G401 (cell line): ENCODE measurements around the gene RBMS1. TPM values are rescaled to one million over a fixed set of nuclear protein-coding genes. Genes with fewer than 3 reads are reported as not detected.
"Not testable (repeated sequence)": the region's sequence is repeated elsewhere in the genome, so short reads cannot be mapped to it uniquely, and the experiment has no call there.

Experiments used
- DNase-seq: peaks from one replicate; pipeline ENCODE4 v3.0.0-alpha.2; 2015; ENCODE audit warnings: low spot score
- in situ Hi-C: cut with HindIII; loops from 2 replicates; pipeline ENCODE4 v1.10.0; 2016; ENCODE audit warnings: low sequenced_read_pairs, mixed read lengths
- total RNA-seq: library from RNA; depleted of rRNA; stranded (reverse); fragments of >200 nt; shearing (Covaris generic); gene quantifications from 2 replicates; pipeline ENCODE4 v1.2.3, GENCODE V29; 2014

The RBMS1 gene
- total RNA-seq, 1 experiment from 2014 or later: 8.3 TPM

DNA sequence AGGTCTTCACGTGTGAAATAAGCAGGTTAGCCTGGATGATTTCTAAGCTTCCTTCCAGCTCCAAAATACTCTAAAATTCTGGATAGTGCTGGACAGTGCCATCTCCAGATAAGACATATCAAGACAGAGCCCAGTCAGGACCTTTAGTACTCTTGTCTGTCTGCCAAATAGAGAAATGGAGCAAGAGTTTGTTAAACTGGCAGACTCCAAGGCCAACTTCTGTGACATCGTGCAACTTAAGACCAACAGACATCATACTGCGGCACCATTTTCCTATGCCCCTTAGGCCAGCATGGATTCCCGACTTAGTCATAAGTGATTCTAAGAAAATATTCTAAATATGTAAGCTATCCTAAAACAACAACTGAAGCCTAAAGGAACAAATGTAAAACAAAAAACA lies 118.6 kb downstream of the RBMS1 start:
- no peak for DNase-seq
- in situ Hi-C loops: no loop called here

- no peak for DNase-seq
- in situ Hi-C loops: no loop called here
Observed at GRCh38 chr2:160373666-160374065, 119.9 kb downstream of the RBMS1 start.

GRCh38 chr2:160373263-160373662 lies 120.3 kb downstream of the RBMS1 start:
- no peak for DNase-seq
- in situ Hi-C loops: no loop called here

GRCh38 chr2:160372585-160372984 lies 121.0 kb downstream of the RBMS1 start:
- no peak for DNase-seq
- in situ Hi-C loops: no loop called here

- no peak for DNase-seq
- in situ Hi-C loops: no loop called here
Observed at GRCh38 chr2:160372010-160372356, 121.6 kb downstream of the RBMS1 start.

GRCh38 chr2:160371251-160372009 lies 122.2 kb downstream of the RBMS1 start:
- no peak for DNase-seq
- in situ Hi-C loops: no loop called here

GRCh38 chr2:160368988-160369930 lies 124.3 kb downstream of the RBMS1 start:
- in situ Hi-C loops: no loop called here
- no peak for DNase-seq

DNA sequence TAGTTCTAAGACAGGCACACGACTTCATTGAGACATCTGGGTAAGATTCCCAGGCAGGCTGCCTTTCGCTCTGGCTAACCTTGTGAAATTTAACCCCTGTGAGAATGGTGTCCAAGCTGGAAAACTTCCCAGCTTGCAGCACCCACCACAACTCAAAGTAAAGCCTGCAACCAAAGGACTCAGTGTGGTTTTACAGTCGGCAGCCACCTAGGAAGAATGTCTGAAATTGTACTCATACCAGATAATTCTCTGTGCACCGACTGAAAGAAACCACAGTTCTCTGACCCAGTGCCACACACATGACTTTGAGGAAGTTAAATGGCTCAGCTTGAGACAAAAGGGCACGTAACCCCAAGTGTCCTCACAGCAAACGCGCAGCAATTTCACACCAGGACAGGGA lies 125.7 kb downstream of the RBMS1 start:
- DNase-seq: no peak
- in situ Hi-C loops: no loop called here

DNA sequence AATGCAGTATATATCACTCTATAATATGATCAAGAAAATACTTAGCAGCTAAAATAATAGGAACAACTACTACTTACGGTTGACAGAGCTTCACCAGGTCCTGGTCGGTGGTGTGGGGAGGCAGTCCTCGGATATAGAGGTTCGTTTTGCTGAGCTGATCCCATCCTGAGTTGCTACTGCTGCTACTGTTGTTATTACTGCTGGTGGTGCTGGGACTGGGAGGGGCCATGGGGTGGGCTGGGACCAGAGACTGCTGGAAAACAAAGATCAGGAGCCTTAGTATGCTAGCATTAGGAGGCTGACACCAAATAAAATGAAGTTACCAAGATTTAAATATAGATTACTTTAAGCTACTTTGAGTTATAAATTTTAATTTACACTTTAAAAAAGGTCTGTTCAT lies 126.5 kb downstream of the RBMS1 start:
- in situ Hi-C loops, DNase-seq: not testable (repeated sequence)

DNA sequence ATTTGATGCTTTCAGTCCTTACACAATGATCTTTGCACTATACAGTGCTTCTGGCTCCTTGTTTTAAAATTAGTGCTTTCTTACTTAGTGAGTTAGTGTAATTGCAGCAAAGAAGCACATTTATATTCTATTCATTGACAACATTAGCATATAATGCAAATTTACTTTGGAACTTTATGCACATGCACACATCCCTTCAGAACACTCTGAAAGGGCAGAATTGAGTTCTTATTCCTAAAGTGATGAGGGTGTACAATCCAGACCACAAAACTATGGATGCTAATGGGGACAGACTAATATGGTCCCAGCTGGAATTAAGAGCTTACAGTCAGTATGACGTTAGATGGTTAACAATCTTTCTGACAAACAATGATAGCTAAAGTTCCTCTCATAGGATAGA lies 127.1 kb downstream of the RBMS1 start:
- in situ Hi-C loops: no loop called here

GRCh38 chr2:160365716-160366367 lies 127.8 kb downstream of the RBMS1 start:
- in situ Hi-C loops: no loop called here

More for the DNA sequence above, 127.1 kb downstream of the RBMS1 start:
- no peak for DNase-seq

GRCh38 chr2:160364364-160364763 lies 129.2 kb downstream of the RBMS1 start:
- in situ Hi-C loops: no loop called here
- no peak for DNase-seq

More at GRCh38 chr2:160365716-160366367, 127.8 kb downstream of the RBMS1 start:
- DNase-seq: no peak

- in situ Hi-C loops: no loop called here
- DNase-seq: no peak
Observed at GRCh38 chr2:160363961-160364360, 129.6 kb downstream of the RBMS1 start.

DNA sequence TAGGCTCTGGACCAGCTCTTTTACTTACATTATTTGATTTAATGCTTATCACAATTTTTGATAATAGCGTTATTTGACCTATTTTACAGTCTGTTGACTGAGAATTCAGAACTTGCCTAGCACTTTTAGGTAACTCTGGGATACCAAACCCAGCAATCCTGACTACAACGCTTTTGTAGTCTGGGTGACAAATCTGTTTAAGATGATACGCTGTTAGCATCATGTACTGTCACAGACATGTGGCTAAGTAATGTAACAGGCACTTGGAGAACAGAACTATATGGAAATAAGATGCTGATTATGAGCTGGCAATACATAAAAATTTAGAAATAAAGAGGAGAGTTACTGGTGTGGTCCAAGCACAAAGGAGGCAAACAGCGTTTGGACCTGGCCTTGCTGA lies 130.6 kb downstream of the RBMS1 start:
- in situ Hi-C loops: no loop called here
- no peak for DNase-seq

- in situ Hi-C loops: no loop called here
- no peak for DNase-seq
Observed at GRCh38 chr2:160362541-160362940, 131.1 kb downstream of the RBMS1 start.

DNA sequence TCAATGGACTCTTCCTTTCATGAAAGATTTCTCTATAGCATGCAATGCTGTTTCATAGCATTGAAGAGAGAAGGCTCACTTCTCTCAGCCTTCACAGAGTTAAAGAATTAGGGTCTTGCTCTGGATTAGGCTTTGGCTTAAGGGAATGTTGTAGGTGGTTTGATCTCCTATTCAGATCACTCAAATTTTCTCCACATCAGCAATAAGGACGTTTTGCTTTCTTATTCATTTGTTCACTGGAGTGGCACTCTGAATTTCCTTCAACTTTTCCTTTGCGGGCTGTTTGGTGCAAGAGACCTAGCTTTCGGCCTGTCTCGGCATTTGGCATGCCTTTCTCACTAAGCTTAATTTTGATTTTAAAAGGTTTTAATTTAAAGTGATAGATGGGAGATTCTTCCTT lies 131.6 kb downstream of the RBMS1 start:
- no peak for DNase-seq
- in situ Hi-C loops: no loop called here

- no peak for DNase-seq
Observed at GRCh38 chr2:160360089-160360757, 133.4 kb downstream of the RBMS1 start.

DNA sequence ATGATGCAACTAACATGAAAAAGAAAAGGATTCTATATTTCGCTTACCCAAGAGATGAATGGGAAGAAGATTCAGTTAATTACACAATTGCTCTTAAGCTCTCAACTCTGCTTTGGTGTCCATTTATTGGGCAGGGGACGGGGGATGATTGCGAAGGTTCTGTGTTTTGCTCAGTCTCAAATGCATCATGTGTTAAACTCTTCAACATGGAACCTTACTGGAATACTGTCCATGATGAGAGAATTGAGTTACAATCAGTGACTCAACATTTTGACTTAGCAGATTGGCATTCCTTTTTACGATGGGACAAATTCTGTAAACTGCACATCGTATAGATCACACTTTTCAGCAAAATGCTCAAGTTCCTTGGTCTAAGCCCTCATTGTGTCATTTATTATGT lies 135.6 kb downstream of the RBMS1 start:
- DNase-seq: no peak
- in situ Hi-C loops: no loop called here

More at GRCh38 chr2:160360089-160360757, 133.4 kb downstream of the RBMS1 start:
- in situ Hi-C loops: no loop called here

GRCh38 chr2:160356485-160356884 lies 137.1 kb downstream of the RBMS1 start:
- in situ Hi-C loops: no loop called here
- DNase-seq: no peak
